Peyer's patch (tissue), 4 donors: ENCODE results near the gene STX18. TPM values are rescaled to one million over a fixed set of nuclear protein-coding genes. Genes with fewer than 3 reads are reported as not detected.
A peak's percentile ranks its signal among the peaks of the same experiment; 100 is the strongest.
"Not testable (repeated sequence)": the region's sequence is repeated elsewhere in the genome, so short reads cannot be mapped to it uniquely, and the experiment has no call there.

ENCODE experiments used
- DNase-seq, 3 donors: peaks; one replicate each; pipeline ENCODE4 v3.0.0-alpha.2; 2017 to 2019
- H3K27ac ChIP-seq, 4 donors: fragments of 200-600 bp; sonication (generic); one replicate each; pipeline ENCODE4 v1.5.1; 2016 to 2019
- H3K27me3 ChIP-seq, 2 donors: fragments of 200-600 bp; sonication (generic); one replicate each; pipeline ENCODE4 v1.5.1; 2019
- H3K36me3 ChIP-seq, 3 donors: fragments of 200-600 bp; sonication (generic); one replicate each; pipeline ENCODE4 v1.5.1; 2016 to 2019
- H3K4me1 ChIP-seq, 4 donors: fragments of 200-600 bp; sonication (generic); one replicate each; pipeline ENCODE4 v1.5.1; 2016 to 2019
- H3K4me3 ChIP-seq, 4 donors: fragments of 200-600 bp; sonication (generic); 1 replicate in 3 of 4; 2 replicates in 1 of 4; pipeline ENCODE4 v1.5.1; 2016 to 2019; ENCODE audit warnings: mild to moderate bottlenecking in 1 of 4
- H3K9me3 ChIP-seq, 4 donors: fragments of 200-600 bp; sonication (generic); one replicate each; pipeline ENCODE4 v1.5.1; 2016 to 2019; ENCODE audit warnings: mild to moderate bottlenecking in 1 of 4
- CTCF ChIP-seq, 6 experiments: fragments of 450-650 bp in 4 of 6; fragments of 200-600 bp in 2 of 6; sonication (generic) in 1 of 6; IDR thresholded peaks; one replicate each; pipeline ENCODE4 v1.5.1; 2017 to 2019; ENCODE audit warnings: antibody characterized with exemption in 6 of 6, mild to moderate bottlenecking in 3 of 6, moderate library complexity in 1 of 6
- POLR2A ChIP-seq, 2 donors: fragments of 450-650 bp; IDR thresholded peaks; one replicate each; pipeline ENCODE4 v1.5.1; 2017; ENCODE audit warnings: antibody characterized with exemption in 2 of 2, mild to moderate bottlenecking in 2 of 2, moderate library complexity in 2 of 2
- total RNA-seq, 4 donors: library from RNA; depleted of rRNA; stranded (reverse); fragments of >200 nt; gene quantifications; one replicate each; pipeline ENCODE4 v1.1.0, GENCODE V29; 2016

Gene STX18
- total RNA-seq, 4 donors from 2014 or later: 33.0 to 56.0 (median 42.3) TPM

- Histone ChIP-seq H3K27me3 (no peaks in the 10 kb centered on the region), H3K27ac (no peak overlapping the region), H3K4me1 (peaks cover 0 to 15% (median 2%) of the 10 kb centered on the region in 4 donors), H3K4me3 (no peak overlapping the region), H3K9me3 (no peaks in the 10 kb centered on the region), H3K36me3 (peaks cover 0 to 40% (median 0%) of the 10 kb centered on the region in 3 donors)
- TF ChIP-seq CTCF (IDR thresholded peaks at IDR 0.05) (no peak), POLR2A (IDR thresholded peaks at IDR 0.05) (no peak)
- peak in 1 of 3 donors; percentile 53 for DNase-seq
These were observed 69.4 kb downstream of the STX18 start for GRCh38 chr4:4472344-4472958.

GRCh38 chr4:4471195-4471594, 70.7 kb downstream of the STX18 start:
- H3K4me3 ChIP-seq: no peak overlapping the region
- TF ChIP-seq POLR2A (IDR thresholded peaks at IDR 0.05) (no peak), CTCF (IDR thresholded peaks at IDR 0.05) (no peak)
- H3K36me3 ChIP-seq: peaks cover 0 to 47% (median 0%) of the 10 kb centered on the region in 3 donors

GRCh38 chr4:4470208-4470607, 71.6 kb downstream of the STX18 start:
- Histone ChIP-seq H3K27ac (no peak overlapping the region), H3K4me3 (no peak overlapping the region), H3K27me3 (no peaks in the 10 kb centered on the region), H3K36me3 (peaks cover 0 to 57% (median 0%) of the 10 kb centered on the region in 3 donors), H3K4me1 (peaks cover 0 to 15% (median 2%) of the 10 kb centered on the region in 4 donors), H3K9me3 (no peaks in the 10 kb centered on the region)
- TF ChIP-seq CTCF (IDR thresholded peaks at IDR 0.05): no peak
- TF ChIP-seq POLR2A (IDR thresholded peaks at IDR 0.05): no peak
- no peak for DNase-seq

More at GRCh38 chr4:4471195-4471594, 70.7 kb downstream of the STX18 start:
- no peak for DNase-seq
- peaks cover 0 to 15% (median 2%) of the 10 kb centered on the region in 4 donors for H3K4me1 ChIP-seq
- H3K27ac ChIP-seq: no peak overlapping the region
- H3K27me3 ChIP-seq: no peaks in the 10 kb centered on the region
- H3K9me3 ChIP-seq: no peaks in the 10 kb centered on the region

GRCh38 chr4:4465238-4465637, 76.6 kb downstream of the STX18 start:
- H3K9me3 ChIP-seq, H3K27me3 ChIP-seq, H3K4me3 ChIP-seq, DNase-seq, H3K27ac ChIP-seq, H3K4me1 ChIP-seq: not testable (repeated sequence)
- H3K36me3 ChIP-seq: peaks cover 0 to 51% (median 0%) of the 10 kb centered on the region in 3 donors

GRCh38 chr4:4462970-4463369, 78.9 kb downstream of the STX18 start:
- no peak overlapping the region for H3K27ac ChIP-seq
- H3K4me1 ChIP-seq: peaks cover 0 to 6% (median 1%) of the 10 kb centered on the region in 4 donors
- no peak overlapping the region for H3K4me3 ChIP-seq
- no peaks in the 10 kb centered on the region for H3K9me3 ChIP-seq
- DNase-seq: no peak
- peaks cover 0 to 47% (median 0%) of the 10 kb centered on the region in 3 donors for H3K36me3 ChIP-seq
- no peak for TF ChIP-seq POLR2A (IDR thresholded peaks at IDR 0.05)
- no peak for TF ChIP-seq CTCF (IDR thresholded peaks at IDR 0.05)
- H3K27me3 ChIP-seq: no peaks in the 10 kb centered on the region

GRCh38 chr4:4461850-4462249, 80.0 kb downstream of the STX18 start:
- Histone ChIP-seq H3K27ac (peak overlapping the region; percentile 11 to 57 (median 44)), H3K27me3 (no peaks in the 10 kb centered on the region), H3K9me3 (no peaks in the 10 kb centered on the region), H3K36me3 (peaks cover 0 to 50% (median 0%) of the 10 kb centered on the region in 3 donors), H3K4me3 (no peak overlapping the region), H3K4me1 (peaks cover 0 to 6% (median 1%) of the 10 kb centered on the region in 4 donors)
- TF ChIP-seq CTCF (IDR thresholded peaks at IDR 0.05) (no peak), POLR2A (IDR thresholded peaks at IDR 0.05) (no peak)
- DNase-seq: peak in 2 of 3 donors; percentile 46 to 77
